OCI-LY3 (cell line): Measurements from ENCODE around the gene ARHGAP5.
"Not testable (repeated sequence)": the region's sequence is repeated elsewhere in the genome, so short reads cannot be mapped to it uniquely, and the experiment has no call there.

Source experiments
- EZH2phosphoT487 ChIP-seq: fragments of 200-600 bp; shearing (Covaris generic); IDR thresholded peaks from 2 replicates; pipeline ENCODE4 v1.6.1; 2018; ENCODE audit warnings: antibody characterized with exemption, mixed run types, low read depth
- TF ChIP-seq, protein P1 (sequence below): fragments of 200-600, 300-600 bp; sonication (generic); IDR thresholded peaks from 2 replicates; pipeline ENCODE4 v1.5.1; 2014; ENCODE audit warnings: antibody characterized with exemption, low read length, low read depth

- TF ChIP-seq, protein P1, sequence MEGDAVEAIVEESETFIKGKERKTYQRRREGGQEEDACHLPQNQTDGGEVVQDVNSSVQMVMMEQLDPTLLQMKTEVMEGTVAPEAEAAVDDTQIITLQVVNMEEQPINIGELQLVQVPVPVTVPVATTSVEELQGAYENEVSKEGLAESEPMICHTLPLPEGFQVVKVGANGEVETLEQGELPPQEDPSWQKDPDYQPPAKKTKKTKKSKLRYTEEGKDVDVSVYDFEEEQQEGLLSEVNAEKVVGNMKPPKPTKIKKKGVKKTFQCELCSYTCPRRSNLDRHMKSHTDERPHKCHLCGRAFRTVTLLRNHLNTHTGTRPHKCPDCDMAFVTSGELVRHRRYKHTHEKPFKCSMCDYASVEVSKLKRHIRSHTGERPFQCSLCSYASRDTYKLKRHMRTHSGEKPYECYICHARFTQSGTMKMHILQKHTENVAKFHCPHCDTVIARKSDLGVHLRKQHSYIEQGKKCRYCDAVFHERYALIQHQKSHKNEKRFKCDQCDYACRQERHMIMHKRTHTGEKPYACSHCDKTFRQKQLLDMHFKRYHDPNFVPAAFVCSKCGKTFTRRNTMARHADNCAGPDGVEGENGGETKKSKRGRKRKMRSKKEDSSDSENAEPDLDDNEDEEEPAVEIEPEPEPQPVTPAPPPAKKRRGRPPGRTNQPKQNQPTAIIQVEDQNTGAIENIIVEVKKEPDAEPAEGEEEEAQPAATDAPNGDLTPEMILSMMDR: not testable (repeated sequence)
- TF ChIP-seq EZH2phosphoT487: not testable (repeated sequence)
Observed at GRCh38 chr14:32126899-32127730, 50.0 kb downstream of the ARHGAP5 start.
